Mammary epithelial cell (primary cell): Measurements from ENCODE around the gene SNRK.

Experiments used
- EZH2 ChIP-seq: IDR thresholded peaks from 2 replicates; pipeline ENCODE4 v1.6.1; 2012; ENCODE audit warnings: low read length, inconsistent platforms, borderline replicate concordance
- TF ChIP-seq, protein P1 (sequence below), 2 donors: IDR thresholded peaks in 1 of 2; conservative IDR thresholded peaks in 1 of 2; 2 replicates each; pipeline ENCODE4 v1.5.1; 2011 to 2012; ENCODE audit warnings: inconsistent platforms in 2 of 2, low read length in 2 of 2, mild to moderate bottlenecking in 2 of 2, control low read depth in 1 of 2, low read depth in 1 of 2; ENCODE audit not compliant: insufficient read depth in 1 of 2; ENCODE audit errors: extremely low read depth in 1 of 2

DNA sequence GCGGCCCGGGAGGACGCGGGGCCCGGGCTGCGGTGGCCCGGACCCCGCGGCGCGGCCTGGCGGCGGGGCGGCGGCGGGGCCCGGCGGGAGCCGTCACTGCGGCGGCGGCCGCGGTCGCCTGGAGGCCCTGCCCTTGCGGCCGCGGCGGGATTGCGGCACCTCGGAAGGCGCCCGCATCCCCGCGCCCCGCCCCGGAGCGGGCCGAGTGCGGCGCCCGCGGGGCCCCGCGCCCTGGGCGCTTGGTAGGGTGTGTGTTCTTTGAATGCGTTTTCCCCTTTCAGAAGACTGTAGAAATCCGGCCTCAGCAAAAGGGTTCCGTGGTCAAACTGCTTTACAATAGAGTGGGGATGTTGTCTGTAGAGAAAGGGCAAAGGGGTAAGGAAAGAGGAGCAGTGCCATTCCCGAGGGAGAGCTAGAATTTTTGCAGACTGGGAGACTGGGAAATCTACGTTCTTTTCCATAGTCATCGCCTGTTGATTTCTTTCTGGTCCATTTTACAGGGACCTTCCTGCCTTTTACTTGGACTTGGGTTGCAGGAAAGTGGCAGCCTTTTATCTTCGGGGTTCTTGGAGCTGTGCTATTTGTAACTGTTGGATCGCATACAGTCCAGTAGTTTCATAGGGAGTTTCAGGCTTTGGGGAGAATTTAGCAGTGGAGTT is 630 bp downstream of the SNRK start:
- TF ChIP-seq, protein P1, sequence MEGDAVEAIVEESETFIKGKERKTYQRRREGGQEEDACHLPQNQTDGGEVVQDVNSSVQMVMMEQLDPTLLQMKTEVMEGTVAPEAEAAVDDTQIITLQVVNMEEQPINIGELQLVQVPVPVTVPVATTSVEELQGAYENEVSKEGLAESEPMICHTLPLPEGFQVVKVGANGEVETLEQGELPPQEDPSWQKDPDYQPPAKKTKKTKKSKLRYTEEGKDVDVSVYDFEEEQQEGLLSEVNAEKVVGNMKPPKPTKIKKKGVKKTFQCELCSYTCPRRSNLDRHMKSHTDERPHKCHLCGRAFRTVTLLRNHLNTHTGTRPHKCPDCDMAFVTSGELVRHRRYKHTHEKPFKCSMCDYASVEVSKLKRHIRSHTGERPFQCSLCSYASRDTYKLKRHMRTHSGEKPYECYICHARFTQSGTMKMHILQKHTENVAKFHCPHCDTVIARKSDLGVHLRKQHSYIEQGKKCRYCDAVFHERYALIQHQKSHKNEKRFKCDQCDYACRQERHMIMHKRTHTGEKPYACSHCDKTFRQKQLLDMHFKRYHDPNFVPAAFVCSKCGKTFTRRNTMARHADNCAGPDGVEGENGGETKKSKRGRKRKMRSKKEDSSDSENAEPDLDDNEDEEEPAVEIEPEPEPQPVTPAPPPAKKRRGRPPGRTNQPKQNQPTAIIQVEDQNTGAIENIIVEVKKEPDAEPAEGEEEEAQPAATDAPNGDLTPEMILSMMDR (conservative IDR thresholded peaks at IDR 0.05 in 1 of 2, IDR thresholded peaks at IDR 0.05 in 1 of 2; ENCODE audit: extremely low read depth in 1 of 2, insufficient read depth in 1 of 2, low read depth in 1 of 2, low read length in 2 of 2) = no peak
- TF ChIP-seq EZH2 = no peak
